Nephron (organoid): ENCODE results near the gene POU2F2.

Experiments
- H3K27ac Mint-ChIP-seq, 3 experiments: 2 replicates each; pipeline ENCODE4 v1.8.0; 2020; ENCODE audit warnings: mixed read lengths in 3 of 3, mild to moderate bottlenecking in 2 of 3, moderate library complexity in 1 of 3
- H3K27me3 Mint-ChIP-seq: 2 replicates; pipeline ENCODE4 v1.8.0; 2021; ENCODE audit warnings: low read depth, mild to moderate bottlenecking, moderate library complexity, mixed read lengths
- H3K36me3 Mint-ChIP-seq: 2 replicates; pipeline ENCODE4 v1.8.0; 2020; ENCODE audit warnings: low read depth, mixed read lengths
- H3K4me1 Mint-ChIP-seq: 2 replicates; pipeline ENCODE4 v1.8.0; 2020; ENCODE audit warnings: mixed read lengths
- H3K4me3 Mint-ChIP-seq, 3 experiments: 2 replicates each; pipeline ENCODE4 v1.8.0; 2020; ENCODE audit warnings: mild to moderate bottlenecking in 3 of 3, mixed read lengths in 3 of 3, moderate library complexity in 2 of 3
- H3K9me3 Mint-ChIP-seq: 2 replicates; pipeline ENCODE4 v1.8.0; 2020; ENCODE audit warnings: mixed read lengths
- CTCF ChIP-seq, 3 experiments: fragments of 200-600 bp; sonication (generic); IDR thresholded peaks; one replicate each; pipeline ENCODE4 v1.5.0; 2021; ENCODE audit warnings: antibody characterized with exemption in 3 of 3; ENCODE audit not compliant: unreplicated experiment in 3 of 3

POU2F2 gene

GRCh38 chr19:42154471-42155323 lies 22.5 kb upstream of the POU2F2 start:
- Mint-ChIP-seq H3K27ac (peak overlapping the region in 2 of 3 experiments; percentile 3 to 40), H3K36me3 (no peaks in the 10 kb centered on the region), H3K4me1 (peaks cover 23% of the 10 kb centered on the region), H3K9me3 (no peaks in the 10 kb centered on the region), H3K4me3 (peak overlapping the region in 2 of 3 experiments; percentile 1), H3K27me3 (peaks cover 60% of the 10 kb centered on the region)
- TF ChIP-seq CTCF (IDR thresholded peaks at IDR 0.05; ENCODE audit: unreplicated experiment in 3 of 3) = no peak

GRCh38 chr19:42153672-42154433 lies 21.6 kb upstream of the POU2F2 start:
- no peaks in the 10 kb centered on the region for H3K36me3 Mint-ChIP-seq

GRCh38 chr19:42152910-42153671 lies 20.8 kb upstream of the POU2F2 start:
- Mint-ChIP-seq H3K9me3 (no peaks in the 10 kb centered on the region), H3K4me3 (no peak overlapping the region), H3K4me1 (peaks cover 23% of the 10 kb centered on the region), H3K27ac (no peak overlapping the region), H3K36me3 (no peaks in the 10 kb centered on the region), H3K27me3 (peaks cover 64% of the 10 kb centered on the region)
- TF ChIP-seq CTCF (IDR thresholded peaks at IDR 0.05; ENCODE audit: unreplicated experiment in 3 of 3) = no peak

More at GRCh38 chr19:42153672-42154433, 21.6 kb upstream of the POU2F2 start:
- H3K4me3 Mint-ChIP-seq = peak overlapping the region in 1 of 3 experiments; percentile 1
- peaks cover 68% of the 10 kb centered on the region for H3K27me3 Mint-ChIP-seq
- TF ChIP-seq CTCF (IDR thresholded peaks at IDR 0.05; ENCODE audit: unreplicated experiment in 3 of 3) = no peak
- H3K9me3 Mint-ChIP-seq = no peaks in the 10 kb centered on the region
- peak overlapping the region in 2 of 3 experiments; percentile 3 to 40 for H3K27ac Mint-ChIP-seq
- peaks cover 23% of the 10 kb centered on the region for H3K4me1 Mint-ChIP-seq

GRCh38 chr19:42151782-42152684 lies 19.8 kb upstream of the POU2F2 start:
- Mint-ChIP-seq H3K27me3 (peaks cover 67% of the 10 kb centered on the region), H3K9me3 (no peaks in the 10 kb centered on the region), H3K27ac (no peak overlapping the region), H3K4me1 (peaks cover 23% of the 10 kb centered on the region), H3K36me3 (no peaks in the 10 kb centered on the region), H3K4me3 (no peak overlapping the region)
- no peak for TF ChIP-seq CTCF (IDR thresholded peaks at IDR 0.05; ENCODE audit: unreplicated experiment in 3 of 3)

GRCh38 chr19:42150911-42151361 lies 18.7 kb upstream of the POU2F2 start:
- peaks cover 22% of the 10 kb centered on the region for H3K4me1 Mint-ChIP-seq
- no peak overlapping the region for H3K4me3 Mint-ChIP-seq
- no peaks in the 10 kb centered on the region for H3K36me3 Mint-ChIP-seq
- no peak for TF ChIP-seq CTCF (IDR thresholded peaks at IDR 0.05; ENCODE audit: unreplicated experiment in 3 of 3)
- peaks cover 71% of the 10 kb centered on the region for H3K27me3 Mint-ChIP-seq
- no peaks in the 10 kb centered on the region for H3K9me3 Mint-ChIP-seq
- H3K27ac Mint-ChIP-seq = no peak overlapping the region
